HG03175 (cell line): ENCODE data around the gene GRID2.
A peak's percentile ranks its signal among the peaks of the same experiment; 100 is the strongest.
"Not testable (repeated sequence)": the region's sequence is repeated elsewhere in the genome, so short reads cannot be mapped to it uniquely, and the experiment has no call there.

Source experiments
- ATAC-seq: cut with Tn5 transposase; IDR thresholded peaks from one replicate; pipeline ENCODE4 v1.9.1; 2021; ENCODE audit warnings: mild to moderate bottlenecking, moderate library complexity; ENCODE audit not compliant: unreplicated experiment

GRID2 gene

DNA sequence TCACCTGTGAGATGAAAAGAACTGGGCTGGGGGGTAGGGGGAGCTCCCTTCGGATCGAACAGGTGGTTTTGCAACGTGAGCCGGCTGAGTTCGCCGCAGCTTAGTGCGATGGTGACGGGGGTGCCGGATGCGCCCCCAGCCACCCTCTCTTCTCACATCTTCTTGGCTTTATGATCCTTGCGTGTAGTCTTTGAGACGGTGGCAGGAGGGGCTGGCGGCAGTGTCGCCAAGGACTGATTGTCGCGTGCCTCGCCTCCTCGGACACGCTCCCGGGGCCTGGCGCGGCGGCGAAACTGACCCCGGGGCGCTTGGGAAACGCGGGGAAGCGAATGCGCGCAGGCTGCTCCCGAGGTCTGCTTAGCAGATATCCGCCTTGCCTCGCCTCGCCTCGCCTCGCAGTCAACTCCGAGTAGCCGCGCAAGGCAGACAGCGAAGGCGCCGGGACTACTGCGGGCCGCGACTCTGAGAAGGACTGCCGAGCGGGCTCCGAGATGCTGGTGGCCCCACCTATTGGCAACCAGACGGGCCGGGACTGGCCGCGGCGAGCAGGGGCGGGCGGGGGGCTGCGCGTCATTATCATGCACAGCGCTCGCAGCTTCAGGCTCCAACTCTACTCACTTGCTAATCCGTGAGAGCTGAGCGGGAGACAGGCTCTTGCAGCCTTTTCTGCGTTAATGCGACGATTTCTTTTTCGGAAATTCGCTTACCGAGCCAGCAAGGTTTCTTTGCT, 1.5 kb downstream of the GRID2 start:
- ATAC-seq = no peak

DNA sequence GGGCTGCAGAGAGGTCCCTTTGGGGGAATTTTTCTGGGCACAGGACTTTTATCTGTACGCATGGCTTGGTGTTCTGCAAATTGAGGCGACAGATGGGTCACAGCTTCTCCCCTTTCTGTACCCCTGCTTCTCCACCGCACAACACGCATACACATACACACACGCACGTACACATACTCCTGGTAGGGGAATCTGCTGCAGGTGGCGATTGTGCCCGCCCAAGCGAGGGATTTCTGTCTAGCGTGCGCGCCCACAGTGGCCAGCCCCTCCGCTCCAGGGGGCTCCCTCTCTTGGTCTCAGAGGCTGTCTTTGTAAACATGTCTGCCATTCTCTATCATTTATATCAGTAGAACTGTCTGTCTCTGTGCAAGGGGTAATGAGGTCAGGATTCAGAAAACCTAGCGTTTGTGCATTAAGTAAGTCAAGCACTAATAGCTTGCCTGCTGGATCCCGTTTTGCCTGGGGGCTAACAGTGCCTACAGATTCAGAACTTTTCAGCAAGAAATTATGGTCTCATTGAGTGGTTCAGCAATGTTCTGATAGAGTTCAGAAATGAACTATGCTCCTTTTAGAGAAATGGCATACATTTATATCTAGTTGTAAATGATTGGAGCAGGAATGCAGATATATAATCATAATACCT, 2.2 kb downstream of the GRID2 start:
- ATAC-seq = no peak

DNA sequence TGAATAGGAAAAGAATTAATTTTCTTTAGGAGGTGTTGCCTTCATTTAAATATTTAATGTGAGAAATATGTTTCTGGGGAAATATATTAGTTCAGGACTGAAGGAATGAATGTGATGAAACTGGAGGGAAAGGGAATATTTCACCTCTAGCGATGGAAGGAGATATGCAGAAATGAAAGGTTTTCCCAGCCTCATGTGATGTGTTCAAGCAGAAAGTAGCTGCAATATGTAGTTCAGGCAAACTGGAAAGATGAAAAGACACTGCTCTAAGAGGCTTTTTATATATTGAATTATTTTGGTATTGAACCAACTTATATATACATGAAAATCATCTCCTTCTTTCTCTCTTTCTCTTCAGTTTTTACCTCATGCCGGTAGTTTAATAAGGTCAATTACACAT, 3.4 kb downstream of the GRID2 start:
- ATAC-seq = no peak

DNA sequence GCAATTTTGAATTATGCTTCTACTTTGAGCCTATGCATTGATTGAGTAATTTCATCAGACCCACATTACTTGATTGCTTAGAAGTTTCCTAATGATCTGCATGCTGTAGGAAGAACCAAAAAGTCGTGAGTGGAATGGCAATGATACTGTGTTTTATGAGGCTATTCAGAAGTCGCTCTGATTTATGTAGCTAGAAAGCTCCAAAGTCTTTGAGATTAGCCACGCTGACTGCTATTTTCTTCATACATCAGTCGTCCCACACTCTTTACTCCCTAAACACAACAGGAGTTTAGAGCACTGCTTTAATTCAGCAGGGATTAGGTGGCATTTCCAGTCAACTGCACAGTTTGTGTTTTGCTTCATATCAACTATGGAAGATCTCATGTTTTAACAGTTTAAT, 4.1 kb downstream of the GRID2 start:
- no peak for ATAC-seq

DNA sequence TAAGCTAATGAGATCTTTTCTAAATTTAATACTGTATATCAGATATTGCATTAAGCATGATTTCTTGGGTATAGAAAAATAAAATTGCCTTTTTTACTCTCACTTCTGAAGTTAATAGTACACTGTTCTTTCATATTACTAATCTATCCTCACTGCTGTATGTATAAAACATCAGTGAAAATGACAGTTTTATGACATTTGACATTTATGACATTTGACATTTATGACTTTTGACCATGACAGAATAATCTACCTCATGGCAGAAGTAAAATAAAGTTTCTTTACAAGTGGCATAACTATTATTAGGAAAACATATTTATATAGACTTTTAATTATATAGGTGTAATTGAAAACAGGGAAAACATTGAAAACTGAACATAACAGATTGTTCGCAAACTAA, 13.3 kb downstream of the GRID2 start:
- ATAC-seq = no peak

DNA sequence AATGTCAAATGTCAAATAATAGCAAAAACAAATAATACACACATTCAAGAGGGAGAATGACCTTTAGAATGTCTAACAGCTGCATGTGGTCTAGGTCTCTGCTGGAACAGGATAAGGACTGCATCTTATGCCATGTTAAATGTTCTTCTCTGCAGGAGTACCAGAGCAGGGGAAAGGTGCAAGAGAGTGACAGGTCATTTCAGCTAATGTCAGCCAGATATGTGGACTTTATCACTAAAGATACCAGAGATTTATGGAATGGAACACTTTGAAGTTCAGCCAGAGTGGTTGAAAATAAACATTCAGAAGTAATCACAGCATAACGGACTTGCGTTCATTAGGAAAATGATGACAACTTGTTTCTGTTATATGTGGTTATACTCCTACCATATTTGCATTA, 24.3 kb downstream of the GRID2 start:
- no peak for ATAC-seq

DNA sequence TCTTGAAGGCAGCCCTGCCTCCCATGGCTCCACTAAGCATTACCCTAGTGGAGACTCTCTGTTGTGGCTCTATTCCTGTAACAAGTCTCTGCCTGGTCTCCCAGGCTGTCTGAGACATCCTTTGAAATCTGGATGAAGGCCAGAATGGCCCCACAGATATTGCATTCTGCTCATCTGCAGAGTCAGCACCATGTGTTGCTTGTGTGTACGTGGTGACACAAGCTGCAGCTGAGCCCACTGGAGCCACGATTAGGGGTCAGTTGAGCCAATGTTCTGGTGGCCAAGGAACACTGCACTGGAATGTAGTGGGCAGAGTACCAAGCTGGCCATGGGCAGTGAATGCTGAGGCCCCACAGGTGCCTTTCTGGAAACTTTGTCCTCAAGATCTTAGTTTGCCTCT, 29.2 kb downstream of the GRID2 start:
- ATAC-seq = no peak

DNA sequence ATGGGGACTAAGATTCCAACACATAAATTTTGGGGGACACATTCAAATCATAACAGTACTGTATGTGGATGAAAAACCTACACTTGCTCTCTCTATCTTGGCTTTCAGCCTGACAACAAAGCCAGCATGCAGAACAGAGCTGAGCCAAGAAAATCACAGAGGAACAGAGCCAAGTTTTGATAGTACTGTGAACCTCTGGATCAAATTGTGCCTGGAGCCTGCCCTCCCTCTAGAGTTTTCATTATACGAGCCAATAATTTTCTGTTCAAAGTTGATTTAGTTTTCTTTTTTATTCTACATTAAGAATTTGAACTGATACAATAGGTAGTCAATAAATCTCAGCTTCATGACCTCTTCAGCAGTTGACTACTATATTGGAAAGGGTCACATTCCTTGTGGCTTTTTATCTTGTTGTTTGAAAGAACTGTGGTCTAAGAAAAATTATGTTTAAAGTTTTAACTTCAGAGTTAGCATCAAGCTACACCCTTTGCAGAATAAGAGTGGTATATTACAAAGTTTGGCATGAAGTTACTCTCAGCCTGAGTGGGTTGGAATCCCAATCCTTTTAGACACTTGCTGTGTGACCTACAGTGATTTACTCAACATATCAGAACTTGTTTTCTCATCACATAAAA, 31.1 kb downstream of the GRID2 start:
- no peak for ATAC-seq

DNA sequence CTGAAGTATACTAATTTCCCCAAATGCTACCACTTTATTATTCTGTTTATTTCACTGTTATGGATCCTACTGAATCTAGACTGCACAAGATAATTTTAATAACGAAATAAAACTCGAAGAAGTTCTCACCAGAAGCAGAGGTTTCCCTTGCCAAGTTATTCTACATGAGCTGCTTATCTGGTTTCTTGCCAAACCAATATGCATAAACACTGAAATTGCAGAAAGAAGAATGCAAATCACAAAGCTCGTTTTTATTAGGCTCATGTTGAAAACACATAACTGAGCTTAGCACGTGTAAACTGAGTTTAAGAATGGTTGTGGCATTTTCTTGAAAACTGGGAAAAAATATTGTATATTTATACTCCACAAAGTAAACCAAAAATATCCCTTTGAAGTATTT, 35.9 kb downstream of the GRID2 start:
- no peak for ATAC-seq

DNA sequence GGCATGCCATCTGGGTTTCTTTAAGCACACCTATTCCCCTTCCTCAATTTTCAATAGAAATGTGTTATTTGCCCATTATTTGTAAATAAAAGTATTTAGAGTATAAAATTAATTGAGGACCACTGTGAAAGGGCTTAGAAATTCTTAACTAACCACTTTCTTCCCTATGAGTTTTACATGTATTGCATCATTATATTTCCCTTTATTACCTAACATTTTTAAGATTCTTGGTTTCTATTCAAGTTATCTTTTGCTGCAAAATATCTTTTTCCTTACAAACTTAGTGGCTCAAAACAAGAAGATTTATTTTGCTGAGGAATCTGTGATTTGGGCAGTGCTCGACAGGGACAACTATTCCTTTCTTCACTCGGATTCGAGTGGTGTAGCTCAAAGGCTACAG, 40.5 kb downstream of the GRID2 start:
- no peak for ATAC-seq

DNA sequence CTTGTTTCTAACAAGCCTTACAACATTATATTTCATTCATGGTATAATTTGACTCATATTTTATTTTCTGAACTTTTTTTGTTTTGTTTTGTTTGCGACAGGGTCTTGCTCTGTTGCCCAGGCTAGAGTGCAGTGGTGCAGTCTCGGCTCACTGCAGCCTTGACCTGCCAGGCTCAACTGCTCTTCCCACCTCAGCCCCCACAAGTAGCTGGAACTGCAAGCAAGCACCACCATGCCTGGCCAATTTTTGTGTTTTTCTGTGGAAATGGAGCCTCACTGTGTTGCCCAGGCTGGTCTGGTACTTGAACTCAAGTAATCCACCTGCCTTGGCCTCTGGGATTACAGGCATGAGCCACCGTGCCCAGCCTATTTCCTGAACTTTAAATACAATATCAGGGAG, 42.5 kb downstream of the GRID2 start:
- ATAC-seq = no peak

DNA sequence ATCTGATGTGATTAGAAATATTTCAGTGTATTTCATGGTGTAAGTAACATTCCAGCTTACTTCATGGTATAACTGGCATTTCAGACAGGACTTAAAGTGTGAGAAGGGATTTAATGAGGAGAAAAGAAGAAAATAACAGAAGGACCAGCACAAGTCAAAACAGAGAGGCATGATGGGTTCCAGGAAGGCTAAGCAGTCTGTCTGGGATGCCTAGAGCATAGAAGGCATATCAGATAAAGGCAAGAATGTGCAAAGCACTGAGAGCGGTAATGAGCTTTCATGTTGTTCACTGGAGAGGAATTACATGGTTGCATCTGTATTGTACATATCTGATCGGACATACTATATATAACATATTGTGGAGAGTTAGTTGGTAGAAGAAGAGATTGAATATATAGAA, 54.2 kb downstream of the GRID2 start:
- ATAC-seq = no peak

DNA sequence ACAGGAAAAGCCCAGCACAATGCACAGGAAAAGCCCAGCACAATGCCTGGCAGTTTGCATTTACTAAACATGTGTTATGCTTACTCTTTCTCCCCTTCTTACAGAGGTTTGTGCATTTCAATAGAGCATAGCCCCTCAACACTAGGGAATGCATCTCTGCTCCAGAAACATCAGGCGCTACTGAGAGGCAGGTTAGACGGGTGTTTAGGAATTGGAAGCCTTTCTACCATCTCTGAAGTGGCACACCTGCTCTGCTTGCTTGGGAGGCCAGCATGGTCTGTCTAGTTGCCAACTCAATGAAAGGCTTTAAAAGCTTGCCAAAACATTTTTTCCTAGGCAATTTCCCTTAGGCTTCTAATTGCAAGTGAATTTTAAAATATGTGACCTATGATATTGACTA, 55.7 kb downstream of the GRID2 start:
- ATAC-seq = no peak

DNA sequence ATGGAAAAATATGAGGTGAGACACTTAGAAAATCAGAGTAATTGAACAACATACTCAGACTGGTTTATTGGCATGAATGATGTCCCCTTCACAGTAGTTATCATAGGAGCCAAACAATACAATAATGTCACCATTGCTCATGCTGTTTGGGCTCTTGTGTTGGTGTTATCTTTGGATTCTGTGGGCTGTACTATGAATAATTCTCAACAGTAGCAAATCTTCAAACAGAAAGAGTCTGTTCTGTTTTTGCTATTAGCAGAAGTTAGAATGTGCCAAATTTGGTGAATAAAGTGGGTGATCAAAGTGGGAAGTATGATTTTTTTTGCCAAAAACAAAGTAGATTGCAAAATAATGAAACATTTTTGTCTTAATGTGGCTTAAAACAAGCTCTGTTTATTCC, 58.3 kb downstream of the GRID2 start:
- ATAC-seq = no peak

DNA sequence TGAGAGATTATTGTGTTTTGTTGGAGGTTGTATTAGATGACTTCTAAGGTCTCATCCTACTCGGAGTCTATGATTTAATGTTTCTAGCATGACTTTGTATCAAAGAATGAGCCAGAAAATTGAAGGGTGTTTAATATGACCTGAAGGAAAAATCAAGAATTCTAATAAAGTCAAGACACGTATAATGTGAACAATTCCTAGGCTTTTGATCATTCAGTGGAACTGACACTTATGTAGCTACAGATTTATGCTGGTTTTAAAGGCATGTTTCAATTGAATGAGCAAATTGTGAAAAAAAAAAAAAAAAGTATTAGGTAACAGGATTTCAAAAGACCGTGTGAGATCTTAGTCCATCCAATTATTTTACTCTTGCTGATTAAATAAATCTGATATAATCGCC, 64.9 kb downstream of the GRID2 start:
- ATAC-seq = no peak

DNA sequence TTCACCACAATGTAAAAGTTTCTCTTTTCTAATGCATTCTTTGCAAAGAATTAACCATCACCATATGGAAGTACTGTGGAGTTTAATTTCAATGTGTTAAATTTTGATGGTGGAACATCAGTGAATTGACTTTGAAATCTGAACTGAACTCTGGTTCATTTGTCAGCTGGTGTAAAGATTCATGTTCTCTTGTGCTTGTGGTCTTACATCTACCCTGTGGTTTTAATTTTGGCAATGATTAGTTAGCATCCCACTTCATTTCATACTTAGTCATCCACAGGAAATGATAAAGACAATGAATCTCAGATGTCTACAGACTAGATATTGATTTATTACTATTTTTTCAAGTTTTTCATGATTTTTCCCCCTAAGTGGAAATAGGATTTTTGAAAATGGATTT, 77.8 kb downstream of the GRID2 start:
- ATAC-seq = no peak

DNA sequence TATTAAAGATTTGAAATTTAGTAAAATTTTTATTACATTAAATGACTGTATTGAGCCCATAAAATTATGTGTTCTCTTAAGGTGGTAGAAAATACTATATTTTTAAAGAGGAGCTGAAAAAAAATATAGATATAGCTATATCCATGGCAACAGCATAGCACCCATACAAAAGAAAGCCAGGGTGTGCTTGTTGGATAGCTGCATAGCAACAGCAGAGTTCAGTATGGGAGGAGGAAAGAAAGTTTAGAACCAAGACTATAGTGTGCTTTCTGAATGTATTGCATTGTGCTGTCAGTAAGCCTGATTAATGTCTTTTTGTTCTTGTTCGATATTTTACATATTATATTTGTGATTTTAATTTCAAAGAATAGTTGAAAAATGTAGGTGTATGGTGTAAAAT, 78.4 kb downstream of the GRID2 start:
- ATAC-seq = no peak

DNA sequence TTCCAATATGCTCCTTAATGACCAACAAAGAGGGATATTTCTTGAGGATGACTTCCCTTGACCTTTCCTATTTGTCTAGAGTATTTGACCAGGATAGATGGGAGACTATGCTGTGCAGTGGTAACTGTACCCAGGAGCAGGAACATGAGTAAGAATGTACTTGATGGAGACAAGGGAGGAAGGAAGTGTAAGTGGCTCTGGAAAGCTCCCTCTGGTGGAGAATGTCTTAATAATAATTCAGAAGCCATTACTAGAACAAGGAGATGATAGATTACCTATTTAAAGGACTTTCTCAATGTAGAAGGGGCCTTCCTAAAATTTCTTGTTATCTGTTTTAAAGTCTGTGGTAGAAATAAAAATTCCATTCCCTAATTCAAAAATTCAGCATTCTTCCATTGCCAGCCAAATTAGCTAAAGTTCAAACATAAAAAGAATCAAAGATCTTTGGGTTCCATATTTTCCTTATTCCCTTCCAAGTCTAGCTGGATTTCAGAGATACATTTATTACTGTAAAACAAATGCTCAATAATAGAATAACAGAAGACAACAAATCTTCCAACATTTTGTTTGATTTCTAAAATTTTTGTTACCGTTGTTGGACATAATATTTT, 83.8 kb downstream of the GRID2 start:
- ATAC-seq = peak; percentile 87

DNA sequence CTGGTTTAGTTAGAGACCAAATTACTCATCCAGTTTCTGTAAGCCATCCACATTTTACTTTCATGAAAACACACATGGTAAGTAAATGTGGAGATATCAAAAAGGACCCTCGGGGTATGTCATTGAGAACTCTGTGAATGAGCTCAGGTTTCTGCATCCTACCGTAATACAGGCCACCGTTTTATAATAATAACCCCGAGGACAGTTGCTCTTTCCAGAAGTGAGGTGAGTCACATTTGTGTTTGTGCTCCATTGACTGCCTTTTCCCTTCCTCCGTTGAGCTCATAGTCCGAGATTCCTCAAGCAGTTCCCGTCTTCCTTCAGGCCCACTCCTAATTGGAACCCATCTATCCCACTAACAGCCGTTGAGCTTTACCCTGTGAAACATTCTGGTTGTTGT, 95.3 kb downstream of the GRID2 start:
- no peak for ATAC-seq

DNA sequence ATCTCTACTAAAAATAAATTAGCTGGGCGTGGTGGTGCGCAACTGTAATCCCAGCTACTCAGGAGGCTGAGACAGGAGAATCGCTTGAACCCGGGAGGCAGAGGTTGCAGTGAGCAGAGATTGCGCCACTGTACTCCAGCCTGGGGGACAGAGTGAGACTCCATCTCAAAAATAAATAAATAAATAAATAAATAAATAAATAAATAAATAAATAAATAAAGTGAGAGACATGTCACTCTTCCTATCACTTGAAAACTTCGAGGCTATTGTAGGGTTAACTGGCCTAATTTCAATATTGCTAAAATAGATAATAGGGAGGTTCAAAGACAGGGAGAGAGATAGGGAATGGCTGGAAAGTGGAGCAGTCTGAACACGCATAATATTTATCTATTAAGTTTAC, 99.8 kb downstream of the GRID2 start:
- not testable (repeated sequence) for ATAC-seq

DNA sequence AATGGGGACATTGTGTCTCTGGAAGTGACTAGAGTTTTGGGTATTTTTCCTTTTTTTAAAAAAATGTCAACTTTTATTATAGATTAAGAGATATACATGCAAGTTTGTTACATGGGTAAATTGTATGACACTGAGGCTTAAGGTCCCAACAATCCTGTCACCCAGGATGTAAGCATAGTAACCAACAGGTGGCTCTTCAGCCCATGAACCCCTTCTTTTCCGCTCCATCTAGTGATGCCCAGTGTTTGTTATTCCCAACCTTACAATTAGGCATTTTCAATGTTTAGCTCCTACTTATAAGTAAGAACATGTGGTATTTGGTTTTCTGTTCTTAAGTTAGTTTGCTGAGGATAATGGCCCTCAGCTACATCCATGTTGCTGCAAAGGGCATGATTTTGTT, 102.7 kb downstream of the GRID2 start:
- no peak for ATAC-seq

DNA sequence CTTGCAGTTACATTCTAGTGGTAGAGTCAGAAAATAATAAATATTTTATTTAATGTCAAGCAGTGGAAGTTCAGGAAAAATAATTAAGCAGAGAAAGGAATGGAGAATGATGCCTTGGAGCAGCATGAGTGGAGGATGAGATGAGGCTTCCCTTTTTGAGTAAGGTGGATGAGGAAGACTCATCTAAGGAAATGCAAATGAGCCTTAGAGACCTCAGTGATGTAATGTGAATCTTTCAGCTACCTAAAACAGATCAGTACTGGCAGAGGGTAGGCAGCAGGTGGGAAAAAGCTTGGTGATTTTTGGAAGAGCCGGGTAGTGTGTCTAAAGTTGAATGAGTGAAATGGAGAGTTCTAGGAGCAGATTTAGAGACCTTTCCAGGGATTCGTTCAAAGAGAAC, 118.2 kb downstream of the GRID2 start:
- ATAC-seq = peak; percentile 57
